Medulla oblongata (tissue), 1 donor: ENCODE measurements around the gene NBPF11.
A peak's percentile ranks its signal among the peaks of the same experiment; 100 is the strongest.
"Not testable (repeated sequence)": the region's sequence is repeated elsewhere in the genome, so short reads cannot be mapped to it uniquely, and the experiment has no call there.

Experiments
- DNase-seq: peaks from one replicate; pipeline ENCODE4 v3.0.0-alpha.2; 2015; ENCODE audit errors: extremely low spot score

The NBPF11 gene, protein sequence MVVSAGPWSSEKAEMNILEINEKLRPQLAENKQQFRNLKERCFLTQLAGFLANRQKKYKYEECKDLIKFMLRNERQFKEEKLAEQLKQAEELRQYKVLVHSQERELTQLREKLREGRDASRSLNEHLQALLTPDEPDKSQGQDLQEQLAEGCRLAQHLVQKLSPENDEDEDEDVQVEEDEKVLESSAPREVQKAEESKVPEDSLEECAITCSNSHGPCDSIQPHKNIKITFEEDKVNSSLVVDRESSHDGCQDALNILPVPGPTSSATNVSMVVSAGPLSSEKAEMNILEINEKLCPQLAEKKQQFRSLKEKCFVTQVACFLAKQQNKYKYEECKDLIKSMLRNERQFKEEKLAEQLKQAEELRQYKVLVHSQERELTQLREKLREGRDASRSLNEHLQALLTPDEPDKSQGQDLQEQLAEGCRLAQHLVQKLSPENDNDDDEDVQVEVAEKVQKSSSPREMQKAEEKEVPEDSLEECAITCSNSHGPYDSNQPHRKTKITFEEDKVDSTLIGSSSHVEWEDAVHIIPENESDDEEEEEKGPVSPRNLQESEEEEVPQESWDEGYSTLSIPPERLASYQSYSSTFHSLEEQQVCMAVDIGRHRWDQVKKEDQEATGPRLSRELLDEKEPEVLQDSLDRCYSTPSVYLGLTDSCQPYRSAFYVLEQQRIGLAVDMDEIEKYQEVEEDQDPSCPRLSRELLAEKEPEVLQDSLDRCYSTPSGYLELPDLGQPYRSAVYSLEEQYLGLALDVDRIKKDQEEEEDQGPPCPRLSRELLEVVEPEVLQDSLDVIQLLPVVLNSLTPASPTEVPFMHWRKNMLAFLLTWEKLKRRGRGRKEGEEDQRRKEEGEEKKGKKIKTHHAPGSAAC

DNA sequence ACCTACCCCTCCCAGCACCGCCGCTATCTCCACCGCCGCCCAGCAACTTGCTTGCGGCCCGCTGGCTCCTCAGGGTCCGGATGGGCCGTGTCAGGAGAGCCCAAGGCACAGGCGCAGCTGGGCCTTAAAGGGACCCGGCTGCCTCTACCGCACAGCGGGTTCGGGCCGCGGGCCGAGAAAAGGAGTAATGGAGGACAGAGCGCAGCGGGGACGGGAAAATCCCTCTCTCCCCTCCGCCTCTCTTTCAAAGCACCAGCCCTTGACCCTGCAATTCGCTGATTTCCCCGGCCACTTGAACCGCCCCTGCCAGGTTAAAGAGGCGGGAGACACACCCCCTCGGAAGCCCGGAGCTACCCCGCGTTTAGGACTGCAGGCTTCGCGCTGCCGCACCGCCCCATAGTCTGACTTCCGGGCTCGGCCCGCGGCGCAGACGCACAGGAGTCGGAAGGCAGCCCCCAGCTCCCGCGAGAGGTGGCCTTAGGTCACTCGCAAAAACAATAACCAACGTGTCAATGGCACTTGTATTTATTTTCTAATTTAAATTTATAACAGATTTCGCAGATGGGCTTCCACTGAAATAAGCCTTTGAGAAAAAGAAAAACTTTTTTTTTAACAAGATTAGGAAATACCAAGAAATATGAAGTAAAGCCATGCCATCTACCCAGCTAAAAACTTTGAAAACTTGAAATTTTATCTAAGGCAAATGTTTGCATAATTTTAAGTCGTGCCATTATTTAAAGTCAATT is at the start of gene NBPF11:
Gene NBPF11 (minus strand): TSS at position 371 of the 746 bp plus-strand sequence. CDS start 25,278 bp downstream, outside the sequence.
- DNase-seq: peak; percentile 76

DNA sequence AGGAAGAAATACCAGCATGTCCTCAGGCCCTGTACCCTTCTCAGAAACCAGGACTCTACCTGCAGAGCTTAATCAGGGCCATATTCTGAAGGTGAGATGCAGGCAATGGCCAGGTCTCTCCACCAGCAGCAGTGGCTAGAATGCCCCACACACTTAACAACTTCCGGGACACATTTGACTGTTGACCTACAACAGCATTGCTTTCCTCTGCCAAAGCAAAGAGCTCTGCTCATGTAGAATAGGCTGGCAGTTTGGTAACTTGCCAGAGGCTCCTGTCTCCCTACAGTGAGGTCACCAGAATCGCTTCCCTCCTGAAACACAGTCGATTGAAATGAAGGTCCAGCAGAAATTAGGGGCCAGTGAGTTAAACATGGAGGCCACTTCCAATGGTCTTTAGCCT is 45.3 kb upstream of the NBPF11 start:
- not testable (repeated sequence) for DNase-seq

DNA sequence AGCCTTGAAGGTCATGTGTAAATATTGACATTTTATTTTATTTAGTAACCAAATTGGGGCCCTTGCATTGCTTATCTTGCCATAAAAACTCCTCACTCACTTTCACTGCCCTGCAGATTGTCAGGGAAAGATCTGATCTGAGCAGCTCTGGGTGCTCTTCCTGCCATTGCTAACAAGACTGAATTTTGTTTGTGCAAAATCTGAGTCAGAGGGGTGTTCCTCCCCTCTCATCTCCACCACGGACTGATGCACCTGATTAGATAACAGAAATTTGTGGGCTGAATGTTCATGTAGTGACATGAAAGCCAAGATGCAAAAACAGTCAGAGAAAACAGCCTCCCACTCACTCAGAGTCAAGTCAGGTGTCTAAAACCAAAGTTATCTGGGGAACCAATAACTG is 44.9 kb upstream of the NBPF11 start:
- not testable (repeated sequence) for DNase-seq

DNA sequence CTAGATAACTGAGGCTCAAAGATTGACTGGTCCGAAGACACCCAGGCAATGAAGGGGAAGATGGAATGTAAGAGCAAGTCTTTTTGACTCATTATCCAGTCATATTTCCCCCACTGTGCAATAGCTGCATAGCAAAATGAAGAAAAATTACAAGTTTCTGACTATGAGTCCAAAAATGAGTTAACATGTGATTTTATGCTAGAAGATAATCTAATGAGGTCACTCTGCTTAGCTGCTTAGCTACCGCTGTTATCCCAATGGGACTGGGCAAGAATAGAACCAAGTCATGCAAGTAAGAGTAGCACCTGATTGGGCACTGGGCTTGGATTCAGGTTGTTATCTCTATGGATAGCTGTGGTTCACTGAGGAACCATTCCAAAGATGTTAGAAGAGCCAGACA is 43.0 kb upstream of the NBPF11 start:
- not testable (repeated sequence) for DNase-seq

DNA sequence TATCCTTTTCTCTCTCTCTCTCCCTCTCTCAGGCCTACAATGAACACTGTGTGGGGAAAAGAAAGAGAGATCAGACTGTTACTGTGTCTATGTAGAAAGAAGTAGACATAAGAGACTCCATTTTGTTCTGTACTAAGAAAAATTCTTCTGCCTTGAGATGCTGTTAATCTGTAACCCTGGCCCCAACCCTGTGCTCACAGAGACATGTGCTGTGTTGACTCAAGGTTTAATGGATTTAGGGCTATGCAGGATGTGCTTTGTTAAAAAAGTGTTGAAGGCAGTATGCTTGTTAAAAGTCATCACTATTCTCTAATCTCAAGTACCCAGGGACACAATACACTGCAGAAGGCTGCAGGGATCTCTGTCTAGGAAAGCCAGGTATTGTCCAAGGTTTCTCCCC is 36.7 kb upstream of the NBPF11 start:
- not testable (repeated sequence) for DNase-seq

DNA sequence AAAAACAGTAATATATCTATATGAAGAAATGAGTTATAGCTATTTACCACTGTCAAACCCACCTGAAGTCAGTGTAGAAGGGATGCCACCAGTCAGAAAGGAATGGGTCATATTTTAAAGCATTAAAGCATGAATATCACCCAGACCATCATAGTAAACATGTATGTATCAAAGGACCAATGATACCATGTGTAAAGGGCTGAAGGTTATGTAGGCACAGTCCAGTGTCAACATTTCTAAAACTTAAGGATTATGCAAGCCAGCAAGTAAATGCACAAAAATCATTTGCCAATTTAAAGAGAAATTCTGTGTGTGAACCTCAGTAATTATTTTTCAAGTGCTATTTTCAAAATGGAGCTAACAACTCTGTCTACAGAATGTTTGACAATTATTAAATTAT is 26.6 kb upstream of the NBPF11 start:
- DNase-seq: not testable (repeated sequence)

DNA sequence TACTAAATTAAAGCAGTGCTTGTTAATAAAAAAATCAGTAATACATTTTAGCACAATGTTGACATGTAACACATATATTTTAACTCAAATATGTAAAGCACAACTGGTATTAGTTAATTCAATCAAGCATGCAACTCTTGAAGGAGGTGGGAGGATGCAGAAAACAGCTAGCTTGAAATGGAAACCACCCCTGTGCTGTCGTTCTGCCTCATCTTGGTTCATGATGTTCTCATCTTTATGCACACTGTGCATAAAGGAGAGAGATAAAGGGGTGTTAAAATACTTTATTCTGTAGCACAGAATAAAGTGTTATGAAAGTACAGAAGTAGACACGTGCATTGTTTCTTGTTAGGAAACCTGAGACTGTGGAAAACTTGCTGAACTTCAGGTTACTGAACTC is 23.3 kb upstream of the NBPF11 start:
- not testable (repeated sequence) for DNase-seq

DNA sequence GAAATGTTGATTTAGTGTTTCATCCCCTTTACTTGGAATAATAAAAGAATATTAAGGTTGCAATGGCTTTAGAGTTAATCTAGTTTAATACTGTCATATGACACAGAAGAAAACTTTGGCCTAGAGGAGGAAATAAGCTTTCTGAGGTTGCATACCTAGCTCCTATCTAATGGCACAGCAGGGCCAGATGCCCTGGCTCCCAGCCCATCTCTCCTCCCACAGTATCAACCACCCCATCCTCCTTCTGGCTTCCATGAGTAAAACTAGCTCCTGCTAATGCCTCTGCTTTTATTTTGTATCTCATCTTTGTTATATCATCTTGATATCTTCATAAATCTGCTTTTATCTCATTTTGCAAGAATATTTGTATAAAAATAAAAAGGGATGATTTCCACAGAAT is 19.9 kb upstream of the NBPF11 start:
- not testable (repeated sequence) for DNase-seq

DNA sequence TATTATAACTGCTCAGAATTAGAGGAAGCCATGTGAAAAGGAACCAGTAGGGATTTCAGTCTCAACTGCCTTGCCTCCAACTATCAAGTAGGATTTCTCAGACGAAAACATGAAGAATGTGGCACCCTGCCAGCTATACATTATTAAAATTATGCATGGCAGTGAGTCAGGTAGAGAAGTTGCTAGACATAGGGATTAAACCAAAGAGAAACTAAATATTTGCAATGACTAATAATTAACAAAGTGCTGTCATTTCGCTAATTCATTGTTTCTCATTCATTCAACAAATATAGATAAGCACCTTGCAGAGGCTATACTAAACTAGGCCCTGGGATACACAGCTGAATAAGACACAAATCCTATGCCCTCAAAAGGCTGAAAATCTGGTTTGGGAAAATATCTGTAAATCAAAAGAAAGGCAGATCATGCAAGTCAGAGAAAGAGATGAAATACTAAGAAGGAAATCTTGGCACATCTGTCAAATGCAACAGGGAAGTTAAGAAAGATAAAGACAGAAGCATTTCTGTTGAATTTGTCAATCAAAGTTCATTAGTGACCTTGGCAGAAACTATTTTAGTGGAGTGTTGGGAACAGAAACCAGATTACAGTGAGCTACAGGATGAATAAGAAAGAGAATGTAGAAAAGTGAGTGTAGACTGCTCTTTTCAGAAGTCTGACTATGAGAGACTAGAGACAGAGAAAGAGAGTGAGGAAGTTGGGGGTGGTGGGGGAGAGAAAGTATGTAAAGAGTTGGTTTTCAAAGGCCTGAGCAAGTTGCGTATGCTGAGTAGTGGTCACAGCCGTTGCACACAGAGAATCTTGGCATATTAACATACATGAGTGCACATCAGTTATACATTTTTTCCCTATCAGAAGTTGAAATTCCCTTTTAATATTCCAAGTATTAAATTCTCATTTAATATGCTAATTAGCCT is 14.7 kb upstream of the NBPF11 start:
- DNase-seq: no peak

DNA sequence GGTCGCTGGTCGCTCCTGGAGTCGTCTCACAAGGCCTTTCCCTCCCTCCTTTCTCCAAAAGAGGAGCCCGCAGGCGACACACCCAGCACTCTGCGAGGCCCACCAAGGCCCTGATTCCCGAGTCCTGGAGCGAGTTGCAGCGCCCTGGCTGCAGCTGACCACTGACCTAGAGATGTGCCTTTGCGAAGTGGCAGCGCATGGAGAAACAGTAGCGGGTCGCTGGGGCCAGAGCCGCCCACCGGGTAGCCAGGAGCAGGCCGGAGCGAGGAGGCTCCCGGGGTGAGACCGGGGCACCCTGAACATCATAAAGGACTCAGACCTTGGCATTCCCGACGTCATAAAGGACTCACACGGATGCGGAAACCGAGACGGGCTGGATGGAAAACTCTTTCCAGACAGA is 10.3 kb upstream of the NBPF11 start:
- no peak for DNase-seq

DNA sequence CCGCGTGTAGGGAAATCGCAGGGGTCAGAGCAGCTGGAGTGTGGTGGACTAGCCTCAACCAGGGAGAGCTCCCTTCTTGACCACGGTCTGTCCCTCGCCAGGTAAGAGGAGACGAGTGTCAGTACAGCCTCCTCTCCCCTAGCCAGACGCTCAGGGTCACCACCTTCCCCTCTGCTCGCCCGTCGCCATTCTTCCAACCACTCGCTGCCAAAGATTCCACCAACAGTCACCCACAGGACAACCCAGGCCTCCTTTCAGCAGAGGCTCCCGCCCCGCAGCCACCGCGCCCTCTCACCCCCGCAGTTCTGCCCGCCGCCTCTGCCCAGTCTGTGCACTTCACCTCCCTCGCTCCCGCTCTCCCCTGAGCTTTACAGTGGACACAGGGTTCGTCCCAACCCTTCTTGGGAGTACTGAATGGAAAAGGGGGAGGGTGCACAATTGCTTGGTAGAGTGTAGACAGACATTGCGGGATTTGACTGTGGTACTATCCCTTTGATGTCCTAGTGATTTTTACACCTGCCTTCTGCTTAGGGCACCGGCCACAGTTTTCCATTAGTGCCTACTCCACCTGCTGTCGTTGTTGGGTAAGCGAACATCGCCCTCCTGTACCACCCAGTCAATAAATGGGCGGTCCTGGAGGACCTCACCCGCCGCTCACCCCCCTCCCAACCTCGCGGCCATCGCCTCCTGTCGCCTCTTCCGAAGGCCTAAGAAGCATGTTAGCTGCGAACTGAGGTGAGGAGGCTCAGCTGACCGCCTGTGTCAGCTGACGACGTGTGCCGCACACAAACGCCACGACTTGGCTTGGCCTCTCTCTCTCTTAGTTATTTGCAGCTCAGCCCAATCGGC is 9.2 kb upstream of the NBPF11 start:
- no peak for DNase-seq

DNA sequence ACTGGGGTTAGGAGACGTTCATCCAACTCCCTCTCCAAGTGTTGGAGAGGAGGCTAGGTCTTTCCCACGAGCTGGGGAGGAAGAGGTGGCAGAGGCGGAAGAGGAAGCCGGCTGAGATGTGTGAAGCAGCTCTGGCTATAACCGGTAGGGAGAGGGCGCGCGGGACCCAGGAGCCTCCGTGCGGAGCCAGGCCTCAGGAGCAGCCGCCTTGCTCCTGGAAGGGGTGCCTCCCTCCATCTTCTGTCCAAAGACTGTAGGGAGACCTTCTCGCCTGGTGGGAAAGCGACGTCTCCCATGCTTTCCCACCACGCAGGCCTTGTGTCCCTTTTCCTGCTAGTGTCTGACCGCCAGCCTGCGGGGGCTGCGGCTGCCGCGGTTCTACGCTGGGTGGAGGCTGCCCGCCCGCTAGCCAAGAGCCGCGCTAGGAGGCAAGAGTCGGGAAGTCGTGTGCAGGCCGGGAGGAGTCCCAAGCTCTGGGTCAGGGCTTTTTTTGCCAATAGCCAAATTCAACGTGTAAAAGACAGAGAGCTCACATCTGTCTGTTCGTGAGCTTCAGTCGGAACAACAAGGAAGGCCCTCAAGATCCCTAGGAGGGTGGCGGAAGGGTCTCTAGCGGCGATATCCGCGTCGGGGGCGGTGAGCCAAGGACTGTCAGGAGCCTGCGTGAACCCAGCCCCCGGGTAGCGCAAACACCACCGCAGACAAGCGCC is 8.4 kb upstream of the NBPF11 start:
- DNase-seq: no peak

DNA sequence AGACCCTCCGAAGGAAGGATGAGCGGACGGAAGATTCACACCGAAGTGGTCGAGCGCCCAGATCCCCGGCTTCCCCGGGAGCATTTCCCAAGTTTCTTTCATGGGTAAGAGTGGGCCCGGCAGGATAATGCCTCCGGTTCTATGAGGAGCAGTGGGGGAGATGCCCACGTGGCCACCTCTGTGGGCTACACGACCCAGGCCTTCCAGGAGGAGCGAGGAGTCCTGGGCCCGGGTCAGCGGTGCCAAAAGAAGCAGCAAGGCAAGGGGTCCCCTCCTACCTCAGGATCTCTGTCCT is 7.9 kb upstream of the NBPF11 start:
- no peak for DNase-seq

DNA sequence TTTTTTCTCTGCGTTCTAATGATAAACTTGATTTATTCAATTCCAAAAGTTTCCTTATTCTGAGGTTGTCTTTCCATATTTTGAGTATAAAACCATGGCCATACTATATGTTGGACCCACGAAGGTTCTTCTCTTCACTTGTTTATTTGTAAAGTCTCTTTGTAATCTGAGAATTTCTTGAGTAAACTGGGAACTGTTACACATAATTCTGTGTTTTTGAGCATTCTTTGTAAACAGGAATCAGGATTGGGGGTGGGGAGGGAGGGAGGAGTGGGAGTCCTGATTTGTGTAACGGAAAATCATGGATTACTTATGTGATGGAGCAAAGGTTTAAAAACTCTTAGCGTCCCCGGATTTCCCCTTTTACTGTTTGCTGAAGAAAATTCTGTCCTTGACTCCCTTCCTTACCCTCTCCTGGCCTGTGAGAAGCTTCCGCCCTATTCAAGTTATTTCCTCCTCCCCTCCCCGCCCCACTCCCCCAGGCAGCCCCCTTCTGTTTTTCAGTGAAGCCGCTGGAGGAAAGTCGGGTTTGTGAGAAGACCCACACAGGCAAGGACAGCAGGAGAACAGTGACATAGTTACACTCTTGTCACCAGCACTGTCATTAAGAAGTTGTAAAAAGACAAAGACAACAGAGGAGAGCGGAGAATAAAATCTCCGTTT is 6.4 kb upstream of the NBPF11 start:
- DNase-seq: no peak

DNA sequence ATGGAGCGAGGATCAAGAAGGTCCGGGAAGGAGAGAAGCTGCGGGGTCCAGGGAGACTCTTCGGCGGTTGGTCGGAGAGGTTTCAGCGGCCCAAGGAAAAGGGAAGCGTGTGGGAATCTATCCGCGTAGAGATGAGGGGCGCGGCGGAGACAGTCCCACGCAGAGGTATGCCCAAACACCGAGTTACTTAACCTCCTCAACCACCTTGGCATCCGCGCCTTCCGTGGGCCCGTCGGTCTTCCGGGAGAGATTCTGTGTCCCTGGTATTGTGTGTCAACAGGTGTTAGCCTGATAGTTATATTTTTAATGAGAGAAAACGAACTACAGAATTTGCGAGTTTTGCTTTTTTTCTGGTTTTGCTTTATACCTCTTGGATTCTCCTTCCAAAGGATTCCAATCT is 5.7 kb upstream of the NBPF11 start:
- DNase-seq: not testable (repeated sequence)

DNA sequence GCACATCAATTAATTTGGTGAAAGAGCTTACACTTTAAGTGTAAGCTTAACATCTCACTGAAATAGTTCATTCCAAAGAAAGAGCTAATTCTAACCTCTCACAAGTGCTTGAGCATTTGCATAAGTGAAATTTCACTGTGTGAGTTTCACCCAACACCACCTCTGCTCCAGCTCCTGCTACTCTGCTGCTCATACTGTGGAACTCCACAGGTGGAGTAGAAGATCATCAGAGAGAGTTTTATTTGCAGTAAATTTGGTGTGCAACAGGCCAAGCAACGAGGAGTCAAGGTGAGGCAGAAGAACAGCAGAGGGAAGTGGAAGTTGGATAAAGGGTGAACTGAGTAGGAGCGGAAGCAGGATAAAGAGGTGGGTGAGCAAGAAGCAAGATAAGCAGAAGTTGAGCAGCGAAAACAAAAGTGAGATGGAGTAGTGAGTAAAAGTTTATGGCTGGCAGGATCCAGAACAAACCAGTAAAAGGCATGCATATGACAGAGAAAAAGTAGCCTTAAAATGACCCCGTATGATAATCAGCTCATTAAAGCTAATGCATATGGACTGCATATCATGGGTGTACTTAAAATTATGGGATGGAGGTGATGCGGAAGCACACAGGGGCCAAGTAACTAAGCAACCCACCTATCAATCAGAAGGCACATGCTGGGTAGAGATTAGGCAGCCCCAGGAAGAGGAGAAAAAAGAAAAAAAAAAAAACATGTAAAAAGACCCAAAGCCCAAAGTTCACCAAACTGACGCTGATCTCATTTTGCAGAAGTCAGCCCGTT is 3.6 kb upstream of the NBPF11 start:
- not testable (repeated sequence) for DNase-seq

DNA sequence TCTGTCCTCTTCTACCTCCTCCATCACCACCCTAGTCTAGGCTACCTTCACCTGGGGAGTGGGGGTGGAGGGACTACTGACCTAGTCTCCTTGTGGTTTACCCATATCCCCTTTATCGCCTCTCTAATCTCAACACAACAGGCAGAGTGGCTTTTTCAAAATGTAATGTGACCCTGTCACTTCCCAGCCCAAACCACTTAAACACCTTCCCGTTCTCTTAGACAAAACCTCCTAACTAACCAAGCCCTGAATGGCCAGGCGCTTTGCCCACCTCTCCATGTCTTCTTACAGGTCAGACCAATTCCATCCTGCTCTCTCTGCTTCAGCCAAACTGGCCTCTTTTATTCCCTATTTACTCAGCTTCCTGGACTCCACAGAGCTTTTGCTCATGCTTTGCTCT is 714 bp upstream of the NBPF11 start:
- not testable (repeated sequence) for DNase-seq

DNA sequence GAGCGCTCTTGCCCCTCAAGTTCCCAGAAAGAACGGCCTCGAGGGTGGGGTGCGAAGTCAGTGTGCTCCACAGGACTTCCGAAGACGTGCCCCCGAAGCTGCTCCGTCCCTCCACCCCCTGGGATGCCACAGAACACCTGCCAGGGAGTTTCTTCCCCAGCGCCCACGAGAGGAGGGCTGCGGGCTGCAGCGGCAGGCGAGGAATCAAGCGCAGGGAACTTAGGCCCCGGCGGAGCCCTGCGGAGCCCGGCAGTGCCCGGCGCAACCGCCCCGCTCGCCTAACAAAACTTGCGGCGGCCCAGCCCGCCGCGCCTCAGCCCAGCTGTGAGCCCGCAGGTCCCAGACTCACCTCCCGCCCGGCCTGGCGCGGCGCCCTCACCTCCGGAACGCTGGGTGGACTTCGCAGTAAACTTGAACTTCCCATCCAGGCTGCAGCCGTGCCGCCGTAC is 686 bp downstream of the NBPF11 start:
- DNase-seq: not testable (repeated sequence)
